IPS DF 6.9 (cell line): ENCODE measurements around the gene PIPOX.
"Not testable (repeated sequence)": the region's sequence is repeated elsewhere in the genome, so short reads cannot be mapped to it uniquely, and the experiment has no call there.

Source experiments
- DNase-seq: peaks from one replicate; pipeline ENCODE4 v3.0.0-alpha.2; 2013; ENCODE audit warnings: low read depth, low spot score
- H3K27ac ChIP-seq: one replicate; pipeline ENCODE4 v1.5.1; 2013; ENCODE audit warnings: low read length, control low read depth
- H3K27me3 ChIP-seq: 2 replicates; pipeline ENCODE4 v1.6.1; 2013; ENCODE audit warnings: mild to moderate bottlenecking, low read length; ENCODE audit not compliant: control insufficient read depth, insufficient read depth
- H3K36me3 ChIP-seq: 2 replicates; pipeline ENCODE4 v1.6.1; 2013; ENCODE audit warnings: low read length; ENCODE audit not compliant: control insufficient read depth, insufficient read depth
- H3K4me1 ChIP-seq: 2 replicates; pipeline ENCODE4 v1.6.1; 2013; ENCODE audit warnings: low read length; ENCODE audit not compliant: control insufficient read depth, insufficient read depth
- H3K4me3 ChIP-seq: 2 replicates; pipeline ENCODE4 v1.5.1; 2013; ENCODE audit warnings: mild to moderate bottlenecking, low read length
- H3K9me3 ChIP-seq: 2 replicates; pipeline ENCODE4 v1.6.1; 2013; ENCODE audit warnings: low read length, inconsistent platforms; ENCODE audit not compliant: control insufficient read depth, insufficient read depth
- WGBS: extraction: QIAGEN DNeasy Blood & Tissue Kit; methylation state at CpG from one replicate; pipeline ENCODE4 v1.1.7; 2013; ENCODE audit warnings: mixed read lengths, missing lambda C conversion rate; ENCODE audit not compliant: insufficient read length, insufficient coverage; 5-methylcytosine and 5-hydroxymethylcytosine counted together

The PIPOX gene

GRCh38 chr17:29084541-29085146 lies 41.7 kb downstream of the PIPOX start:
- DNase-seq, result no peak
- H3K9me3 ChIP-seq, result no peaks in the 10 kb centered on the region
- peaks cover 7% of the 10 kb centered on the region for H3K4me1 ChIP-seq

GRCh38 chr17:29085223-29085622 lies 42.3 kb downstream of the PIPOX start:
- H3K27ac ChIP-seq, result no peak overlapping the region
- peaks cover 7% of the 10 kb centered on the region for H3K4me1 ChIP-seq
- H3K36me3 ChIP-seq, result peaks cover 13% of the 10 kb centered on the region
- H3K27me3 ChIP-seq, result no peaks in the 10 kb centered on the region
- DNase-seq, result no peak
- no CpG with 5 or more reads among the region's 12 CpGs for WGBS
- H3K9me3 ChIP-seq, result no peaks in the 10 kb centered on the region
- no peak overlapping the region for H3K4me3 ChIP-seq

More at GRCh38 chr17:29084541-29085146, 41.7 kb downstream of the PIPOX start:
- Histone ChIP-seq H3K27ac (no peak overlapping the region), H3K4me3 (no peak overlapping the region), H3K27me3 (no peaks in the 10 kb centered on the region), H3K36me3 (peaks cover 9% of the 10 kb centered on the region; the same call in 1 of the 2 replicates)
- WGBS, result no CpG with 5 or more reads among the region's 21 CpGs

- no peak for DNase-seq
- Histone ChIP-seq H3K36me3 (peaks cover 19% of the 10 kb centered on the region), H3K4me1 (peaks cover 7% of the 10 kb centered on the region), H3K9me3 (no peaks in the 10 kb centered on the region), H3K27me3 (no peaks in the 10 kb centered on the region), H3K4me3 (no peak overlapping the region), H3K27ac (no peak overlapping the region)
- no CpG with 5 or more reads among the region's 19 CpGs for WGBS
Observed at GRCh38 chr17:29086628-29087332, 43.8 kb downstream of the PIPOX start.

GRCh38 chr17:29088782-29089181 lies 45.8 kb downstream of the PIPOX start:
- not testable (repeated sequence) for H3K4me1 ChIP-seq, H3K27me3 ChIP-seq, H3K9me3 ChIP-seq, H3K27ac ChIP-seq, DNase-seq, H3K4me3 ChIP-seq
- peaks cover 19% of the 10 kb centered on the region for H3K36me3 ChIP-seq
- no CpG with 5 or more reads among the region's 3 CpGs for WGBS

GRCh38 chr17:29089601-29090044 lies 46.7 kb downstream of the PIPOX start:
- WGBS, result no CpG with 5 or more reads among the region's 20 CpGs

GRCh38 chr17:29090108-29090507 lies 47.2 kb downstream of the PIPOX start:
- no CpG with 5 or more reads among the region's 4 CpGs for WGBS
- DNase-seq, result no peak
- Histone ChIP-seq H3K27me3 (no peaks in the 10 kb centered on the region), H3K4me1 (peaks cover 7% of the 10 kb centered on the region), H3K36me3 (peaks cover 26% of the 10 kb centered on the region), H3K9me3 (no peaks in the 10 kb centered on the region), H3K4me3 (no peak overlapping the region), H3K27ac (no peak overlapping the region)

More at GRCh38 chr17:29089601-29090044, 46.7 kb downstream of the PIPOX start:
- no peaks in the 10 kb centered on the region for H3K9me3 ChIP-seq
- DNase-seq, result no peak
- peaks cover 9% of the 10 kb centered on the region for H3K4me1 ChIP-seq
- no peak overlapping the region for H3K4me3 ChIP-seq
- peaks cover 26% of the 10 kb centered on the region for H3K36me3 ChIP-seq
- H3K27me3 ChIP-seq, result no peaks in the 10 kb centered on the region
- no peak overlapping the region for H3K27ac ChIP-seq

- no CpG with 5 or more reads among the region's 12 CpGs for WGBS
- H3K9me3 ChIP-seq, result no peaks in the 10 kb centered on the region
- H3K4me3 ChIP-seq, result no peak overlapping the region
- peaks cover 26% of the 10 kb centered on the region for H3K36me3 ChIP-seq
- H3K27ac ChIP-seq, result no peak overlapping the region
- H3K27me3 ChIP-seq, result no peaks in the 10 kb centered on the region
- peaks cover 2% of the 10 kb centered on the region; the same call in 1 of the 2 replicates for H3K4me1 ChIP-seq
- no peak for DNase-seq
Observed at GRCh38 chr17:29090750-29091605, 48.0 kb downstream of the PIPOX start.

- Histone ChIP-seq H3K27me3 (no peaks in the 10 kb centered on the region), H3K27ac (no peak overlapping the region), H3K9me3 (no peaks in the 10 kb centered on the region), H3K36me3 (peaks cover 29% of the 10 kb centered on the region), H3K4me1 (peaks cover 2% of the 10 kb centered on the region; the same call in 1 of the 2 replicates), H3K4me3 (no peak overlapping the region)
- WGBS, result no CpG with 5 or more reads among the region's 13 CpGs
- DNase-seq, result no peak
Observed at GRCh38 chr17:29091606-29092289, 48.8 kb downstream of the PIPOX start.

- no peaks in the 10 kb centered on the region for H3K9me3 ChIP-seq
- WGBS, result no CpG with 5 or more reads among the region's 20 CpGs
- no peak for DNase-seq
Observed at GRCh38 chr17:29093090-29093871, 50.3 kb downstream of the PIPOX start.

More at GRCh38 chr17:29093090-29093871, 50.3 kb downstream of the PIPOX start:
- H3K36me3 ChIP-seq, result peaks cover 44% of the 10 kb centered on the region
- no peaks in the 10 kb centered on the region for H3K27me3 ChIP-seq
- no peak overlapping the region for H3K4me3 ChIP-seq
- H3K27ac ChIP-seq, result no peak overlapping the region
- H3K4me1 ChIP-seq, result peaks cover 2% of the 10 kb centered on the region; the same call in 1 of the 2 replicates
